ENCODE measurements around the gene GRM3. TPM values are rescaled to one million over a fixed set of nuclear protein-coding genes. Genes with fewer than 3 reads are reported as not detected.

Gene GRM3
- polyA plus RNA-seq, 1 donor = 0.14 TPM

- peak; percentile 17 for DNase-seq
Measured at GRCh38 chr7:86908948-86909347, 265.2 kb downstream of the GRM3 start.

GRCh38 chr7:86911659-86912058 lies 267.9 kb downstream of the GRM3 start:
- DNase-seq = no peak

GRCh38 chr7:86913709-86914108 lies 270.0 kb downstream of the GRM3 start:
- DNase-seq = no peak

Measured in hindlimb muscle (tissue), 1 donor.